Hepatic stellate cell (primary cell): ENCODE measurements around the gene ARFIP2.
"Not testable (repeated sequence)": the region's sequence is repeated elsewhere in the genome, so short reads cannot be mapped to it uniquely, and the experiment has no call there.

Source experiments
- DNase-seq: peaks from one replicate; pipeline ENCODE4 v3.0.0; 2011; ENCODE audit warnings: low spot score

The ARFIP2 gene

GRCh38 chr11:6481012-6481923 lies at the start of gene ARFIP2, which contains the start of gene TIMM10B:
TSS of gene ARFIP2 (minus strand) at chr11:6481331. CDS start at chr11:6480421, 910 bp downstream.
TSS of gene TIMM10B (plus strand) at chr11:6481501. CDS start at chr11:6481517, 16 bp downstream.
- peak; percentile 99 for DNase-seq

- DNase-seq = no peak
Measured at GRCh38 chr11:6530848-6531247, 49.7 kb upstream of the ARFIP2 start.

- DNase-seq = no peak
Measured at GRCh38 chr11:6529266-6529665, 48.1 kb upstream of the ARFIP2 start.

- DNase-seq = no peak
Measured at GRCh38 chr11:6526411-6527135, 45.4 kb upstream of the ARFIP2 start.

GRCh38 chr11:6523253-6523652 lies 42.1 kb upstream of the ARFIP2 start:
- DNase-seq = peak; percentile 17

- not testable (repeated sequence) for DNase-seq
Measured at GRCh38 chr11:6521946-6522345, 40.8 kb upstream of the ARFIP2 start.

- no peak for DNase-seq
Measured at GRCh38 chr11:6520265-6520664, 39.1 kb upstream of the ARFIP2 start.

- DNase-seq = no peak
Measured at GRCh38 chr11:6516865-6517264, 35.7 kb upstream of the ARFIP2 start.

GRCh38 chr11:6505577-6506240 lies 24.6 kb upstream of the ARFIP2 start:
- peak; percentile 21 for DNase-seq

- no peak for DNase-seq
Measured at GRCh38 chr11:6504166-6504565, 23.0 kb upstream of the ARFIP2 start.

GRCh38 chr11:6502382-6502781 lies 21.3 kb upstream of the ARFIP2 start:
- no peak for DNase-seq

- no peak for DNase-seq
Measured at GRCh38 chr11:6498544-6498943, 17.4 kb upstream of the ARFIP2 start.

GRCh38 chr11:6498121-6498520 lies 17.0 kb upstream of the ARFIP2 start:
- DNase-seq = no peak

- DNase-seq = no peak
Measured at GRCh38 chr11:6497069-6497839, 16.1 kb upstream of the ARFIP2 start, which contains the start of gene DNHD1. TSS of gene DNHD1 (plus strand) at chr11:6497280. CDS start at chr11:6498216, 936 bp downstream.

GRCh38 chr11:6489306-6489705 lies 8.2 kb upstream of the ARFIP2 start:
- DNase-seq = no peak

- no peak for DNase-seq
Measured at GRCh38 chr11:6488821-6489220, 7.7 kb upstream of the ARFIP2 start.

- DNase-seq = no peak
Measured at GRCh38 chr11:6488342-6488741, 7.2 kb upstream of the ARFIP2 start.

- no peak for DNase-seq
Measured at GRCh38 chr11:6486938-6487337, 5.8 kb upstream of the ARFIP2 start.

- no peak for DNase-seq
Measured at GRCh38 chr11:6486256-6486655, 5.1 kb upstream of the ARFIP2 start.

GRCh38 chr11:6485661-6486060 lies 4.5 kb upstream of the ARFIP2 start:
- DNase-seq = no peak

- DNase-seq = no peak
Measured at GRCh38 chr11:6483015-6483414, 1.9 kb upstream of the ARFIP2 start.

- no peak for DNase-seq
Measured at GRCh38 chr11:6482441-6482840, 1.3 kb upstream of the ARFIP2 start.
